CD14-positive monocyte (primary cell): Measurements from ENCODE around the gene CFAP61. TPM values are rescaled to one million over a fixed set of nuclear protein-coding genes. Genes with fewer than 3 reads are reported as not detected.

Source experiments
- DNase-seq, 3 donors: peaks; one replicate each; pipeline ENCODE4 v3.0.0-alpha.2; 2011 to 2022
- H2AFZ ChIP-seq: 2 replicates; pipeline ENCODE4 v1.6.0; 2012; ENCODE audit warnings: mild to moderate bottlenecking, low read depth, low read length, inconsistent platforms; ENCODE audit not compliant: insufficient read depth, poor library complexity, severe bottlenecking
- H3K27ac ChIP-seq, 2 donors: 1 replicate in 1 of 2; 2 replicates in 1 of 2; pipeline ENCODE4 v1.5.1; 2012 to 2013; ENCODE audit warnings: low read length in 2 of 2, control low read depth in 1 of 2, inconsistent platforms in 1 of 2, low read depth in 1 of 2, mild to moderate bottlenecking in 1 of 2
- H3K27me3 ChIP-seq, 2 donors: one replicate each; pipeline versions ENCODE4 v1.6.0 to v1.6.1; 2011 to 2013; ENCODE audit warnings: low read length in 2 of 2; ENCODE audit not compliant: control insufficient read depth in 2 of 2, insufficient read depth in 2 of 2
- H3K36me3 ChIP-seq, 2 donors: replicated peaks in 1 of 2; 1 replicate in 1 of 2; 2 replicates in 1 of 2; pipeline versions ENCODE4 v1.5.1 to v1.6.1; 2012 to 2013; ENCODE audit warnings: low read length in 2 of 2, control low read depth in 1 of 2, inconsistent platforms in 1 of 2, mild to moderate bottlenecking in 1 of 2; ENCODE audit not compliant: insufficient read depth in 2 of 2, control insufficient read depth in 1 of 2
- H3K4me1 ChIP-seq, 2 donors: 1 replicate in 1 of 2; 2 replicates in 1 of 2; pipeline versions ENCODE4 v1.5.1 to v1.6.1; 2012 to 2013; ENCODE audit warnings: low read length in 2 of 2, control low read depth in 1 of 2, inconsistent platforms in 1 of 2, mild to moderate bottlenecking in 1 of 2, moderate library complexity in 1 of 2; ENCODE audit not compliant: insufficient read depth in 2 of 2, control insufficient read depth in 1 of 2
- H3K4me2 ChIP-seq: replicated peaks from 2 replicates; pipeline ENCODE3; 2012; ENCODE audit warnings: low read length, moderate library complexity, mild to moderate bottlenecking; ENCODE audit not compliant: poor library complexity, severe bottlenecking; ENCODE audit errors: extremely low read depth
- H3K4me3 ChIP-seq, 3 experiments: fragments of 200-600 bp in 1 of 3; sonication (generic) in 1 of 3; replicated peaks in 1 of 3; 1 replicate in 2 of 3; 2 replicates in 1 of 3; pipeline ENCODE4 v1.5.1; 2011 to 2013; ENCODE audit warnings: low read length in 3 of 3, mild to moderate bottlenecking in 3 of 3, control low read depth in 2 of 3, low read depth in 2 of 3, inconsistent platforms in 1 of 3, moderate library complexity in 1 of 3
- H3K79me2 ChIP-seq: 2 replicates; pipeline ENCODE4 v1.6.0; 2012; ENCODE audit warnings: mild to moderate bottlenecking, control low read depth, inconsistent platforms, low read length, moderate library complexity; ENCODE audit not compliant: insufficient read depth
- H3K9ac ChIP-seq: 2 replicates; pipeline ENCODE4 v1.6.0; 2017; ENCODE audit warnings: low read length, mild to moderate bottlenecking; ENCODE audit not compliant: insufficient read depth, poor library complexity, severe bottlenecking
- H3K9me3 ChIP-seq, 2 donors: replicated peaks in 1 of 2; 1 replicate in 1 of 2; 2 replicates in 1 of 2; pipeline versions ENCODE4 v1.5.1 to v1.6.1; 2012 to 2013; ENCODE audit warnings: low read length in 2 of 2, control low read depth in 1 of 2; ENCODE audit not compliant: control insufficient read depth in 1 of 2, insufficient read depth in 1 of 2
- H4K20me1 ChIP-seq: 2 replicates; pipeline ENCODE4 v1.6.0; 2012; ENCODE audit warnings: mild to moderate bottlenecking, low read length, control low read depth, moderate library complexity; ENCODE audit not compliant: insufficient read depth
- H3K27ac Mint-ChIP-seq, 7 donors: one replicate each; pipeline ENCODE4 v1.8.0; 2020; ENCODE audit warnings: mild to moderate bottlenecking in 7 of 7, mixed read lengths in 7 of 7, moderate library complexity in 6 of 7, inconsistent platforms in 2 of 7
- H3K27me3 Mint-ChIP-seq, 3 donors: one replicate each; pipeline ENCODE4 v1.8.0; 2021 to 2022; ENCODE audit warnings: low read depth in 3 of 3, mild to moderate bottlenecking in 3 of 3, mixed read lengths in 3 of 3, moderate library complexity in 3 of 3, inconsistent platforms in 1 of 3
- H3K36me3 Mint-ChIP-seq, 2 donors: one replicate each; pipeline ENCODE4 v1.8.0; 2020; ENCODE audit warnings: mixed read lengths in 2 of 2, inconsistent platforms in 1 of 2, mild to moderate bottlenecking in 1 of 2
- H3K4me1 Mint-ChIP-seq: one replicate; pipeline ENCODE4 v1.8.0; 2020; ENCODE audit warnings: mild to moderate bottlenecking, mixed read lengths
- H3K4me3 Mint-ChIP-seq, 2 donors: one replicate each; pipeline ENCODE4 v1.8.0; 2020; ENCODE audit warnings: mild to moderate bottlenecking in 2 of 2, mixed read lengths in 2 of 2, moderate library complexity in 1 of 2
- H3K9me3 Mint-ChIP-seq, 7 donors: one replicate each; pipeline ENCODE4 v1.8.0; 2020 to 2022; ENCODE audit warnings: mixed read lengths in 7 of 7, mild to moderate bottlenecking in 6 of 7, moderate library complexity in 6 of 7, inconsistent platforms in 2 of 7
- CTCF ChIP-seq: fragments of 200-600 bp; IDR thresholded peaks from one replicate; pipeline ENCODE4 v1.8.0; 2022; ENCODE audit warnings: antibody characterized with exemption, mild to moderate bottlenecking
- WGBS: methylation state at CpG from one replicate; pipeline ENCODE4 v1.1.5; 2013; ENCODE audit warnings: missing lambda C conversion rate; ENCODE audit not compliant: insufficient coverage; 5-methylcytosine and 5-hydroxymethylcytosine counted together
- intact Hi-C, 2 donors: fragments of 100-400 bp; cut with micrococcal nuclease; formaldehyde crosslinking; loops; one replicate each; pipeline versions ENCODE4 v1.15.0 to v1.15.1; 2023
- polyA plus RNA-seq, 3 donors: library from polyadenylated mRNA; depleted of rRNA in 1 of 3; unstranded in 2 of 3; stranded (reverse) in 1 of 3; fragments of 300-500 nt in 2 of 3; fragments of >200 nt in 1 of 3; fragmentation: Illumina TruSeq in 2 of 3; gene quantifications; 1 replicate in 2 of 3; 2 replicates in 1 of 3; pipeline ENCODE4 v1.2.3, GENCODE V29; 2012 to 2021

Gene CFAP61
- polyA plus RNA-seq, 3 donors, result not detected

GRCh38 chr20:20021835-20022234 lies 30.5 kb upstream of the CFAP61 start:
- Histone ChIP-seq H3K4me3 (no peak overlapping the region), H3K4me1 (peaks cover 24 to 31% of the 10 kb centered on the region in 2 donors), H3K27ac (peak overlapping the region in 1 of 2 donors; percentile 46), H3K4me2 (no peak overlapping the region), H3K79me2 (peaks cover 97% of the 10 kb centered on the region), H4K20me1 (peaks cover 61% of the 10 kb centered on the region), H3K36me3 (peaks cover 22 to 56% of the 10 kb centered on the region in 2 donors), H3K9ac (no peak overlapping the region), H3K27me3 (no peaks in the 10 kb centered on the region), H3K9me3 (no peaks in the 10 kb centered on the region), H2AFZ (no peak overlapping the region)
- TF ChIP-seq CTCF, result no peak
- H3K27me3 Mint-ChIP-seq, result no peaks in the 10 kb centered on the region
- H3K4me3 Mint-ChIP-seq, result no peak overlapping the region
- WGBS, result 77% methylated on average over 4 of the region's 7 CpGs
- H3K4me1 Mint-ChIP-seq, result peaks cover 42% of the 10 kb centered on the region
- H3K9me3 Mint-ChIP-seq, result peaks cover 0 to 2% (median 0%) of the 10 kb centered on the region in 7 donors
- H3K36me3 Mint-ChIP-seq, result peaks cover 16 to 56% of the 10 kb centered on the region in 2 donors
- peak overlapping the region in 3 of 7 donors; percentile 17 to 65 (median 48) for H3K27ac Mint-ChIP-seq
- no peak for DNase-seq
- intact Hi-C loops, result no loop called here

GRCh38 chr20:20022498-20022897 lies 29.8 kb upstream of the CFAP61 start:
- DNase-seq, result no peak
- no peak for TF ChIP-seq CTCF
- Histone ChIP-seq H3K4me3 (no peak overlapping the region), H3K27me3 (no peaks in the 10 kb centered on the region), H4K20me1 (peaks cover 68% of the 10 kb centered on the region), H3K36me3 (peaks cover 27 to 63% of the 10 kb centered on the region in 2 donors), H3K4me1 (peaks cover 24 to 28% of the 10 kb centered on the region in 2 donors), H3K4me2 (no peak overlapping the region), H3K79me2 (peaks cover 98% of the 10 kb centered on the region), H3K9me3 (no peaks in the 10 kb centered on the region), H3K27ac (peak overlapping the region in 1 of 2 donors; percentile 46), H2AFZ (no peak overlapping the region), H3K9ac (no peak overlapping the region)
- intact Hi-C loops, result no loop called here
- Mint-ChIP-seq H3K36me3 (peaks cover 21 to 61% of the 10 kb centered on the region in 2 donors), H3K9me3 (no peaks in the 10 kb centered on the region), H3K27me3 (no peaks in the 10 kb centered on the region), H3K27ac (peak overlapping the region in 1 of 7 donors; percentile 54), H3K4me3 (no peak overlapping the region), H3K4me1 (peaks cover 41% of the 10 kb centered on the region)
